AG09319 (cell line): ENCODE measurements around the gene CCL14.

ENCODE experiments used
- DNase-seq: peaks from one replicate; pipeline ENCODE4 v3.0.0-alpha.2; 2010; ENCODE audit warnings: low read depth; ENCODE audit errors: extremely low read depth
- TF ChIP-seq, protein P1 (sequence below): IDR thresholded peaks from 2 replicates; pipeline ENCODE4 v1.5.1; 2011; ENCODE audit warnings: low read depth, mild to moderate bottlenecking, inconsistent platforms, low read length, moderate library complexity

The CCL14 gene

DNA sequence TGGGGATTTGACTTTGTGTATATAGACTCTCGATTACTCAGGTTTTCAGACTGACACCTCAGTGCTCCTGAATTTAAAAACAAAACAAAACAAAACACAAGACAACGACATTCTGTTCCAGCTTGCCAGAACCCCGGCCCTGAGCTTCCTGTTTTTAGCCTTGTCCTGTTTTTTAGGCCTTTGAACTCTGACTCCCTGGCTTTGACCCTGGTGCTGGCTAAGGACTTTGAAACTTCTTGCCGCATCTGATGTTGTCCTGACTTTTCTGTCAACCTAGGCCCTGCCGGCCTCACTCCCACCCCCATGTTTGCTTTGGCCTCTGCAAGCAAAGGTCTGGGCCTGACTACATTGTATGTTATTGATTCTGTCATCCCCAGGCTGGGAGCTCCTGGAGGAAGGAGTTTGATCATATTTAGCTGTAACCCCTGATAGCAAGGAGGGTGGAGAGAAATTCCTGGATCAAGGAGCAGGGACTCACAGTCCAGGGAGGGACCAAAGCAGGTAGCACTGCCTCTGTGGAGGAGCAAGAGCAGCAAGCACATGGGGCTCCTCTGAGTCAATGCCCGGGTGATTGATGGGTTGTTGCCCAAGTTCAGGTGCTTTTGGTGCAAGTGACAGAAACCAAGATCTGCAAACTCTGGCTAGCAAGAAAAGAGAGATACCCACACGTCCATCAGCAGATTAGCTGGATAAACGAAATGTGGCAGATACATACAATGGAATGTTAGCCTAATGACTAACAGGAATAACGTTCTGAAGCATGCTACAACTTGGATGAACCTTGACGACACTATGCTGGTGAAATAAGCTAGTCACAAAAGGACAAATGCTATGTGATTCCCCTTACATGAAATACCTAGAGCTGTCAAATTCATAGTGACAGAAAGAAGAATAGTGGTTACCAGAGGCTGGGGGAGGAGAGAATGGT, 12.9 kb downstream of the CCL14 start:
- no peak for DNase-seq
- TF ChIP-seq, protein P1, sequence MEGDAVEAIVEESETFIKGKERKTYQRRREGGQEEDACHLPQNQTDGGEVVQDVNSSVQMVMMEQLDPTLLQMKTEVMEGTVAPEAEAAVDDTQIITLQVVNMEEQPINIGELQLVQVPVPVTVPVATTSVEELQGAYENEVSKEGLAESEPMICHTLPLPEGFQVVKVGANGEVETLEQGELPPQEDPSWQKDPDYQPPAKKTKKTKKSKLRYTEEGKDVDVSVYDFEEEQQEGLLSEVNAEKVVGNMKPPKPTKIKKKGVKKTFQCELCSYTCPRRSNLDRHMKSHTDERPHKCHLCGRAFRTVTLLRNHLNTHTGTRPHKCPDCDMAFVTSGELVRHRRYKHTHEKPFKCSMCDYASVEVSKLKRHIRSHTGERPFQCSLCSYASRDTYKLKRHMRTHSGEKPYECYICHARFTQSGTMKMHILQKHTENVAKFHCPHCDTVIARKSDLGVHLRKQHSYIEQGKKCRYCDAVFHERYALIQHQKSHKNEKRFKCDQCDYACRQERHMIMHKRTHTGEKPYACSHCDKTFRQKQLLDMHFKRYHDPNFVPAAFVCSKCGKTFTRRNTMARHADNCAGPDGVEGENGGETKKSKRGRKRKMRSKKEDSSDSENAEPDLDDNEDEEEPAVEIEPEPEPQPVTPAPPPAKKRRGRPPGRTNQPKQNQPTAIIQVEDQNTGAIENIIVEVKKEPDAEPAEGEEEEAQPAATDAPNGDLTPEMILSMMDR: no peak

DNA sequence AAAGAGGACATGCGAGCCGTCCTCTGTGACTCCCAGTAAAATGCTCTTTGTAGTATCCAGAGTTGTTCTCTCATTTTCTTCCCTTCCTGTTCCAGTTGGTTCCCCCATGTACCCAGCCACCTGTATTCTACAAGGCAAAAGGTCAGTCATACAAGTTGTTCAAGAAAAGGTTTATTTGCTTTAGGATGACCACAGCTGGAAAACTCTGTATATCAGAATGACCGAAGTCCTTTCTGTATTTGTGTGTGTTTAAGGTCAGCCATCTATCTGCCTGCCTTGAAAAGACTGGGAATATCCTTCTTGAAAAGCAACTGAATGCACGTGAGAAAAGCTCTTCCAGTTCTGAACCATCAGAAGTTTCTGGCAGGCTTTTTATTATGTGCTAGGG, 13.6 kb downstream of the CCL14 start:
- TF ChIP-seq, protein P1: no peak
- no peak for DNase-seq

DNA sequence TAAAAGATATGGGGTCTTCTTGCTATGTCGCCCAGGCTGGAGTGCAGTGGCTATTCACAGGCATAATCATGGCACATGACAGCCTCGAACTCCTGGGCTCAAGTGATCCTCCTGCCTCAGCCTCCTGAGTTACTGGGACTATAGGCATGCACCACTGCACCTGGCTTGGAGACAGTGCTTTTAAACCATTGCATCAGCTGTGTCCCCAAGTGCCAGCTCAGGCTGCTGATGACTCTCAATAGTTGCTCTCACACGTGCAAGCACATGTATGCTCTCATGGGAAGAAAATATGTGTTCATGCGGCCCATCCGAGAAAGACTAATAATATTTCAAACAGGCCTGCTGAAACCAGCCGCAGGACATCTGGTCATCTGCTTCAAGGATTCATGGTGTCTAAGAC, 14.0 kb downstream of the CCL14 start:
- DNase-seq: no peak
- TF ChIP-seq, protein P1: no peak

DNA sequence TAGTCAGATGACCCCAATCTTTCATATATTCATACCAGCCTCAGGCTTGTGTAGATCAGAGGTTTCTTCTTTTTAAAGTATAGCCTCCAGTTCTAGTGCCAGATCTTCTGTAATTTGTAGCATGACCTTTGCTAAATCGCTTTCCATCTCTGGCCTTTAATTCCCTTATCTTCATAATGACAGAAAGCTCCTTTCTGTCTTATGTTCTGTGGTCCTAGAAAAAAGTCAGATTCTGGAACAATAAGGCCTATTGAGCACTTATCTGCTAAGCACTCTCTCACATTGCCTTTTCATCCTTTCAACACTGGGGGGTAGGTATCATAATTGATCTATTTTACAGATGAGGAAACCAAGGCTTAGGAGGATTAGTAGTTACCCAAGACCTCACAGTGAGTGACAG, 14.5 kb downstream of the CCL14 start:
- no peak for DNase-seq
- TF ChIP-seq, protein P1: no peak

DNA sequence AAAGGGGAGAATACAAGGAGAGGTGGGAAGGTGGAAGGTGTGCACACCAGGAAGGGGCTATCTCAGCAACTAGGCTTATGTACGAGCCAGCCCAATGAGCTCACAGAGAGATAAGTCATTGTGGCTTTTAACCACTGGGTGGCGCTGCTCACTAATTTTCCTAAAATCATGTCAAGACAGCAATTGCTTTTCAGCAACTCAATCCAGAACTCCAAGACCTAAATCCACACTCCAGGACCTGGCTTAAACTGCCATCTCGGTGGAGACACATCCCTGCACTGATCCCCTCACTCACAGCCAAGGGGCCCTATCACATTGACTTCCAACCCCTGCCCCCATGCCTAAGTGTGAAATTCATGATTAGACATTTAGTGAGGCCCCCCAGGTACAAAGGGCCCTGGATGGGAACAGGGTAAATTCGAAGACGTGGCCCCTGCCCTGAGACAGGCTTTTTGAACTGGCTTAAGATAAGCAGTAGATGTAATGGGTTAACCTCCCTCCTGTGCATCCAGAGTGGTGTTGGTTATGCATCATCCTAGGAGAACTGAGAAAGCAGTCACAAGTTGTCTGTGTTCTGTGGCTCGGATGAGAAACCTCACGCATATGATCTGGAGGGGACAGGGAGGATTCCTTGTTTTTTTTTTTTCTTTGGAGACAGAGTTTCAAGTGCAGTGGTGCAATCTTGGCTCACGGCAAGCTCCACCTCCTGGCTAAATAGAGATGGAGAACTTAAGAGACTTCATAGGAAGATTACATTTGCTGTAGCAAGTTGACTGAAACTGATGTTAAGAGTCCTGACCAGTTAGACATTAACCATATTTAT, 16.8 kb downstream of the CCL14 start:
- peak; percentile 47 for DNase-seq
- TF ChIP-seq, protein P1: peak; percentile 76

DNA sequence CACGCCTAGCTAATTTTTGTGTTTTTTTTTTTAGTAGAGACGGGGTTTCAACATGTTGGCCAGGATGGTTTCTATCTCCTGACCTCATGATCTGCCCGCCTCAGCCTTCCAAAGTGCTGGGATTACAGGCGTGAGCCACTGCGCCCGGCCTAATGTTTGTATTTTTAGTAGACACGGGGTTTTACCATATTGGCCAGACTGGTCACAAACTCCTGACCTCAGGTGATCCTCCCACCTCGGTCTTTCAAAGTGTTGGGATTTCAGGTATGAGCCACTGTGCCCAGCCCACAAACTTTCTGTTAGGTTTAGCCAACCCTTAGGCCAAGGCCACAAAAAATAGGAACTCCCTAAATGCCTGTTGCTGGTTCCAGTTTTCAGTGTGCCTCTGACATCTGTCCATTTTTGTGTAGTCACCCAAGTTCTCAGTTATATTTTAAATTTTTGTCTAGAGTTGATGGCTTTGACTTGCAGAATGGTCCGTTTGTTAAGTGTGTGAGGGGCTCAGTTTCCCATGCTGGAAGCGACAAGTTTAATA, 17.9 kb downstream of the CCL14 start:
- TF ChIP-seq, protein P1: no peak

More for the DNA sequence above, 17.9 kb downstream of the CCL14 start:
- DNase-seq: no peak
